HepG2 (cell line): ENCODE results near the gene FAM83C. TPM values are rescaled to one million over a fixed set of nuclear protein-coding genes. Genes with fewer than 3 reads are reported as not detected.
A peak's percentile ranks its signal among the peaks of the same experiment; 100 is the strongest.

Experiments used
- ATAC-seq: fragments of 200-7000 bp; cut with Tn5 transposase; 3 replicates; pipeline ENCODE4 v1.9.1; 2020; ENCODE audit warnings: mild to moderate bottlenecking, moderate library complexity
- BruUV-seq: library from RNA; stranded (reverse); fragments of 400-500 nt; replicated peaks from 2 replicates; lab custom pipeline; 2021; lab: Mats Ljungman, UMichigan
- CTCF ChIA-PET: fragments of 300-600 bp; formaldehyde crosslinking; extraction: SDS; loops from one replicate; lab custom pipeline; 2021; ENCODE audit warnings: low total read pairs, inconsistent platforms, low intra/inter-chr PET ratio; lab: Yijun Ruan, JAX
- POLR2A ChIA-PET: fragments of 350-600 bp; sonication (Branson Sonifier 250); formaldehyde crosslinking; loops from one replicate; lab custom pipeline; 2020; ENCODE audit warnings: antibody characterized with exemption, inconsistent platforms; lab: Yijun Ruan, JAX
- DNase-seq: peaks from one replicate; pipeline ENCODE4 v3.0.0-alpha.2; 2015; ENCODE audit warnings: low spot score
- FAIRE-seq: peaks from 3 replicates; lab custom pipeline; 2011; peaks lifted over from hg19 to GRCh38; lab: Jason Lieb, UNC
- H2AFZ ChIP-seq: one replicate; pipeline ENCODE4 v1.6.1; 2011; ENCODE audit warnings: low read length, inconsistent platforms
- H3K27ac ChIP-seq: fragments of 300-600 bp; 3 replicates; pipeline ENCODE4 v1.8.0; 2011; ENCODE audit warnings: mixed run types, mild to moderate bottlenecking, mixed read lengths, low read length, inconsistent platforms; ENCODE audit not compliant: insufficient read depth; ENCODE audit errors: extremely low read length
- H3K27me3 ChIP-seq, 2 experiments: fragments of 200-600 bp in 1 of 2; 2 replicates in 1 of 2; 3 replicates in 1 of 2; pipeline versions ENCODE4 v1.6.0 to v1.8.0; 2011; ENCODE audit warnings: low read length in 2 of 2, mild to moderate bottlenecking in 2 of 2, moderate library complexity in 2 of 2, inconsistent platforms in 1 of 2; ENCODE audit not compliant: insufficient read depth in 2 of 2, control insufficient read depth in 1 of 2
- H3K36me3 ChIP-seq, 2 experiments: fragments of 200-600 bp in 1 of 2; replicated peaks in 1 of 2; 2 replicates in 1 of 2; 3 replicates in 1 of 2; pipeline versions ENCODE4 v1.5.1 to v1.8.0; 2011; ENCODE audit warnings: low read length in 2 of 2, inconsistent platforms in 1 of 2; ENCODE audit not compliant: insufficient read depth in 2 of 2, control insufficient read depth in 1 of 2
- H3K4me1 ChIP-seq: 2 replicates; pipeline ENCODE4 v1.5.1; 2012; ENCODE audit warnings: low read length, inconsistent platforms; ENCODE audit not compliant: insufficient read depth
- H3K4me2 ChIP-seq: 2 replicates; pipeline ENCODE4 v1.6.0; 2011; ENCODE audit warnings: low read depth, low read length, inconsistent platforms
- H3K4me3 ChIP-seq, 3 experiments: fragments of 200-600 bp in 1 of 3; sonication (generic), shearing (Covaris generic) in 1 of 3; replicated peaks in 1 of 3; 2 replicates each; pipeline ENCODE4 v1.5.1; 2011 to 2016; ENCODE audit warnings: low read length in 3 of 3, inconsistent platforms in 2 of 3, low read depth in 2 of 3, mild to moderate bottlenecking in 2 of 3, control low read depth in 1 of 3, mixed read lengths in 1 of 3; ENCODE audit not compliant: insufficient read depth in 1 of 3
- H3K79me2 ChIP-seq: one replicate; pipeline ENCODE4 v1.6.1; 2011; ENCODE audit warnings: low read length, inconsistent platforms; ENCODE audit not compliant: insufficient read depth
- H3K9ac ChIP-seq: 2 replicates; pipeline ENCODE4 v1.6.0; 2011; ENCODE audit warnings: mild to moderate bottlenecking, low read depth, low read length, inconsistent platforms; ENCODE audit not compliant: insufficient read depth
- H3K9me3 ChIP-seq: 2 replicates; pipeline ENCODE4 v1.5.1; 2012; ENCODE audit warnings: mild to moderate bottlenecking, low read length
- H4K20me1 ChIP-seq: 2 replicates; pipeline ENCODE4 v1.6.0; 2011; ENCODE audit warnings: inconsistent platforms, mild to moderate bottlenecking, low read length, moderate library complexity; ENCODE audit not compliant: insufficient read depth
- ATAD3A ChIP-seq: sonication (generic); formaldehyde crosslinking; IDR thresholded peaks from 2 replicates; pipeline ENCODE4 v1.4.0; 2020; ENCODE audit warnings: missing genetic modification reagents
- ATF7 ChIP-seq, 2 experiments: fragments of 450-650 bp in 1 of 2; sonication (generic) in 1 of 2; formaldehyde crosslinking in 1 of 2; IDR thresholded peaks; 2 replicates each; pipeline versions ENCODE4 v1.4.0 to v1.6.1; 2016 to 2020; ENCODE audit warnings: antibody characterized with exemption in 1 of 2, mild to moderate bottlenecking in 1 of 2, missing genetic modification reagents in 1 of 2
- CREB1 ChIP-seq, 2 experiments: fragments of 450-650 bp in 1 of 2; IDR thresholded peaks; 2 replicates each; pipeline ENCODE4 v1.6.1; 2016 to 2017; ENCODE audit warnings: control low read depth in 1 of 2, mild to moderate bottlenecking in 1 of 2, missing compliant biosample characterization in 1 of 2, missing genetic modification characterization in 1 of 2
- EED ChIP-seq: sonication (generic); formaldehyde crosslinking; IDR thresholded peaks from 2 replicates; pipeline ENCODE4 v1.5.0; 2020; ENCODE audit warnings: mild to moderate bottlenecking, missing genetic modification reagents
- ELF3 ChIP-seq: IDR thresholded peaks from 2 replicates; pipeline ENCODE4 v1.6.1; 2016; ENCODE audit warnings: missing genetic modification reagents, missing compliant biosample characterization
- MAFG ChIP-seq: sonication (generic); formaldehyde crosslinking; IDR thresholded peaks from 2 replicates; pipeline ENCODE4 v1.5.1; 2020; ENCODE audit warnings: mild to moderate bottlenecking, missing genetic modification reagents
- MAFK ChIP-seq, 2 experiments: IDR thresholded peaks in 1 of 2; conservative IDR thresholded peaks in 1 of 2; 2 replicates each; pipeline ENCODE4 v1.6.1; 2011; ENCODE audit warnings: improper control_type of control experiment in 2 of 2, low read length in 2 of 2
- RCOR2 ChIP-seq: IDR thresholded peaks from 2 replicates; pipeline ENCODE4 v1.6.1; 2016; ENCODE audit warnings: missing biosample characterization, missing genetic modification reagents
- SP4 ChIP-seq: sonication (generic); formaldehyde crosslinking; IDR thresholded peaks from 2 replicates; pipeline ENCODE4 v1.8.1; 2023; ENCODE audit warnings: mild to moderate bottlenecking, missing genetic modification reagents
- SUZ12 ChIP-seq: fragments of 150-350 bp; IDR thresholded peaks from 2 replicates; pipeline ENCODE4 v1.6.1; 2014; ENCODE audit warnings: low read depth, low read length
- TEAD3 ChIP-seq: optimal IDR thresholded peaks from 2 replicates; pipeline ENCODE3; 2016; ENCODE audit warnings: borderline replicate concordance
- ZC3H4 ChIP-seq: sonication (generic); formaldehyde crosslinking; IDR thresholded peaks from 2 replicates; pipeline ENCODE4 v1.4.0; 2020; ENCODE audit warnings: missing genetic modification reagents, borderline replicate concordance
- ZFAT ChIP-seq: sonication (generic); formaldehyde crosslinking; conservative IDR thresholded peaks from 2 replicates; pipeline ENCODE4 v1.8.1; 2023; ENCODE audit warnings: missing genetic modification reagents, inconsistent platforms
- WGBS: methylation state at CpG from one replicate; pipeline ENCODE4 v1.1.6; 2017; ENCODE audit warnings: low lambda C conversion rate; 5-methylcytosine and 5-hydroxymethylcytosine counted together
- in situ Hi-C: cut with HindIII; loops from 2 replicates; pipeline ENCODE4 v1.10.0; 2017; ENCODE audit warnings: low pct_unique_long_range_greater_than_20kb; ENCODE audit not compliant: extremely low pct_ligation_motif_present
- intact Hi-C: fragments of 100-400 bp; cut with micrococcal nuclease; formaldehyde crosslinking; loops from one replicate; pipeline ENCODE4 v1.10.0; 2022; ENCODE audit not compliant: unreplicated experiment
- polyA plus RNA-seq, 8 experiments: library from polyadenylated mRNA; depleted of rRNA in 3 of 8; stranded (reverse) in 7 of 8; unstranded in 1 of 8; fragments of >200 nt; fragmentation: Illumina TruSeq in 4 of 8; extraction: Trizol in 4 of 8; gene quantifications; 2 replicates each; pipeline versions ENCODE4 v1.2.1 to v1.2.3, GENCODE V29; 2011 to 2016; ENCODE audit warnings: low read depth in 4 of 8, missing spikeins in 1 of 8, mixed read lengths in 1 of 8; ENCODE audit not compliant: insufficient read depth in 1 of 8
- total RNA-seq, 5 experiments: library from RNA; depleted of rRNA; stranded (reverse); fragments of >200 nt; fragmentation: Illumina TruSeq; extraction: Trizol; gene quantifications; 2 replicates each; pipeline ENCODE4 v1.2.3, GENCODE V29; 2016; ENCODE audit warnings: low read depth in 1 of 5
- TF ChIP-seq, protein P1 (sequence below): sonication (generic); formaldehyde crosslinking; conservative IDR thresholded peaks from 2 replicates; pipeline ENCODE4 v1.4.0; 2020; ENCODE audit warnings: missing genetic modification reagents
- TF ChIP-seq, protein P2 (sequence below), 2 experiments: sonication (generic) in 1 of 2; formaldehyde crosslinking in 1 of 2; IDR thresholded peaks; 2 replicates each; pipeline versions ENCODE4 v1.6.1 to v1.9.0; 2014 to 2022; ENCODE audit warnings: antibody characterized with exemption in 1 of 2, borderline replicate concordance in 1 of 2, inconsistent platforms in 1 of 2, low read depth in 1 of 2, missing genetic modification reagents in 1 of 2
- TF ChIP-seq, protein P3 (sequence below): IDR thresholded peaks from 2 replicates; pipeline ENCODE4 v1.6.1; 2016; ENCODE audit warnings: mild to moderate bottlenecking

The FAM83C gene
- total and polyA plus RNA-seq, 2 of the 13 experiments (the other 11 are each of a cell fraction or from before 2014, with no cell fraction given), result 0.04 TPM; not detected in 1

DNA sequence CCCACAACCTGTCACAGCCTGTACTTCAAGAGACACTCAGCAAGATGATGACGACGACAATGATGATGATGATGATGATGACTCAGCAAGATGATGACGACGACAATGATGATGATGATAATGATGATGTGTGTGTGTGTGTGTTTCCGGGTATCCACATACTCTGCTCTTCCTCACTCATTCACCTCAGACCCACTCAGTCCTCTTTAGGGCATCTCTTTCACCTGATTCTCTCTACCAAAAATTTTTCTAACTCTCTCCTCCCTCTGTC lies 6.5 kb downstream of the FAM83C start:
- intact Hi-C loops, result no loop called here
- DNase-seq (peak; percentile 64), FAIRE-seq (no peak), ATAC-seq (peak; percentile 0)
- peaks cover 11% of the 10 kb centered on the region for H4K20me1 ChIP-seq
- H3K27me3 ChIP-seq, result peaks cover 2 to 12% of the 10 kb centered on the region in 2 experiments; a peak in 3 of 5 replicates
- peak overlapping the region; percentile 97 for H3K9ac ChIP-seq
- ChIA-PET CTCF (interaction anchor here (0.8 to 1.1 kb wide), 2 partner anchors 18 to 21 kb away, joined by 3 to 5 read pairs; no protein-coding TSS in a partner anchor), POLR2A (interaction anchor here (1.0 to 3.0 kb wide), 13 partner anchors 10 to 410 kb away, joined by 3 to 26 read pairs (median 5); partner anchors contain the start of genes ACSS2, CEP250 and EDEM2)
- peaks cover 70% of the 10 kb centered on the region for H3K4me1 ChIP-seq
- peak overlapping the region; percentile 80 to 98 (median 81) for H3K4me3 ChIP-seq
- no peaks in the 10 kb centered on the region for H3K9me3 ChIP-seq
- peak overlapping the region; percentile 91 for H3K4me2 ChIP-seq
- peak overlapping the region; percentile 95 for H3K27ac ChIP-seq
- 1% methylated on average over 5 of the region's 5 CpGs for WGBS
- H2AFZ ChIP-seq, result no peak overlapping the region
- H3K36me3 ChIP-seq, result peaks cover 2 to 13% of the 10 kb centered on the region in 2 experiments; a peak in 4 of 5 replicates
- no TSS peak for BruUV-seq
- in situ Hi-C loops, result no loop called here
- H3K79me2 ChIP-seq, result peaks cover 40% of the 10 kb centered on the region
- TF ChIP-seq, protein P1, sequence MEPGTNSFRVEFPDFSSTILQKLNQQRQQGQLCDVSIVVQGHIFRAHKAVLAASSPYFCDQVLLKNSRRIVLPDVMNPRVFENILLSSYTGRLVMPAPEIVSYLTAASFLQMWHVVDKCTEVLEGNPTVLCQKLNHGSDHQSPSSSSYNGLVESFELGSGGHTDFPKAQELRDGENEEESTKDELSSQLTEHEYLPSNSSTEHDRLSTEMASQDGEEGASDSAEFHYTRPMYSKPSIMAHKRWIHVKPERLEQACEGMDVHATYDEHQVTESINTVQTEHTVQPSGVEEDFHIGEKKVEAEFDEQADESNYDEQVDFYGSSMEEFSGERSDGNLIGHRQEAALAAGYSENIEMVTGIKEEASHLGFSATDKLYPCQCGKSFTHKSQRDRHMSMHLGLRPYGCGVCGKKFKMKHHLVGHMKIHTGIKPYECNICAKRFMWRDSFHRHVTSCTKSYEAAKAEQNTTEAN, result no peak
- TF ChIP-seq ZFAT (CRISPR knock-in tag) (no peak), RCOR2 (CRISPR knock-in tag) (no peak), ZC3H4 (CRISPR knock-in tag) (0 out of 2 replicates have a peak, but pooled peaks have one; percentile 19), ATAD3A (CRISPR knock-in tag) (no peak), SUZ12 (no peak), MAFG (CRISPR knock-in tag) (peak; percentile 85; the same call in 1 of the 2 replicates), TEAD3 (peak; percentile 42), ELF3 (CRISPR knock-in tag) (0 out of 2 replicates have a peak, but pooled peaks have one; percentile 54), ATF7 (IDR thresholded peaks at IDR 0.05) (peak; percentile 90), ATF7 (CRISPR knock-in tag; IDR thresholded peaks at IDR 0.05) (no peak), SP4 (peak; percentile 29; the same call in 1 of the 2 replicates), CREB1 (IDR thresholded peaks at IDR 0.05) (peak; percentile 99), CREB1 (CRISPR knock-in tag; IDR thresholded peaks at IDR 0.05) (no peak), EED (CRISPR knock-in tag) (no peak), MAFK (conservative IDR thresholded peaks at IDR 0.05 in 1 of 2, IDR thresholded peaks at IDR 0.05 in 1 of 2; ENCODE audit: low read length in 2 of 2) (peak; percentile 100)
- TF ChIP-seq, protein P2, sequence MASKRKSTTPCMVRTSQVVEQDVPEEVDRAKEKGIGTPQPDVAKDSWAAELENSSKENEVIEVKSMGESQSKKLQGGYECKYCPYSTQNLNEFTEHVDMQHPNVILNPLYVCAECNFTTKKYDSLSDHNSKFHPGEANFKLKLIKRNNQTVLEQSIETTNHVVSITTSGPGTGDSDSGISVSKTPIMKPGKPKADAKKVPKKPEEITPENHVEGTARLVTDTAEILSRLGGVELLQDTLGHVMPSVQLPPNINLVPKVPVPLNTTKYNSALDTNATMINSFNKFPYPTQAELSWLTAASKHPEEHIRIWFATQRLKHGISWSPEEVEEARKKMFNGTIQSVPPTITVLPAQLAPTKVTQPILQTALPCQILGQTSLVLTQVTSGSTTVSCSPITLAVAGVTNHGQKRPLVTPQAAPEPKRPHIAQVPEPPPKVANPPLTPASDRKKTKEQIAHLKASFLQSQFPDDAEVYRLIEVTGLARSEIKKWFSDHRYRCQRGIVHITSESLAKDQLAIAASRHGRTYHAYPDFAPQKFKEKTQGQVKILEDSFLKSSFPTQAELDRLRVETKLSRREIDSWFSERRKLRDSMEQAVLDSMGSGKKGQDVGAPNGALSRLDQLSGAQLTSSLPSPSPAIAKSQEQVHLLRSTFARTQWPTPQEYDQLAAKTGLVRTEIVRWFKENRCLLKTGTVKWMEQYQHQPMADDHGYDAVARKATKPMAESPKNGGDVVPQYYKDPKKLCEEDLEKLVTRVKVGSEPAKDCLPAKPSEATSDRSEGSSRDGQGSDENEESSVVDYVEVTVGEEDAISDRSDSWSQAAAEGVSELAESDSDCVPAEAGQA (IDR thresholded peaks at IDR 0.05; ENCODE audit: low read depth), result peak; percentile 85
- TF ChIP-seq, protein P2 (CRISPR knock-in tag; IDR thresholded peaks at IDR 0.05; ENCODE audit: borderline replicate concordance), result no peak
- TF ChIP-seq, protein P3, sequence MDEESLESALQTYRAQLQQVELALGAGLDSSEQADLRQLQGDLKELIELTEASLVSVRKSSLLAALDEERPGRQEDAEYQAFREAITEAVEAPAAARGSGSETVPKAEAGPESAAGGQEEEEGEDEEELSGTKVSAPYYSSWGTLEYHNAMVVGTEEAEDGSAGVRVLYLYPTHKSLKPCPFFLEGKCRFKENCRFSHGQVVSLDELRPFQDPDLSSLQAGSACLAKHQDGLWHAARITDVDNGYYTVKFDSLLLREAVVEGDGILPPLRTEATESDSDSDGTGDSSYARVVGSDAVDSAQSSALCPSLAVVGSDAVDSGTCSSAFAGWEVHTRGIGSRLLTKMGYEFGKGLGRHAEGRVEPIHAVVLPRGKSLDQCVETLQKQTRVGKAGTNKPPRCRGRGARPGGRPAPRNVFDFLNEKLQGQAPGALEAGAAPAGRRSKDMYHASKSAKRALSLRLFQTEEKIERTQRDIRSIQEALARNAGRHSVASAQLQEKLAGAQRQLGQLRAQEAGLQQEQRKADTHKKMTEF, result no peak
